DMS79 (cell line): ENCODE data around the gene TBX15.

ENCODE experiments used
- DNase-seq: peaks from one replicate; lab custom pipeline; 2025; lab: John Stamatoyannopoulos, UW

The TBX15 gene

GRCh38 chr1:118890851-118891384, 97.2 kb downstream of the TBX15 start:
- no peak for DNase-seq

- no peak for DNase-seq
These were observed 103.2 kb downstream of the TBX15 start for GRCh38 chr1:118884946-118885345.

GRCh38 chr1:118881751-118882150, 106.4 kb downstream of the TBX15 start:
- no peak for DNase-seq

- DNase-seq = no peak
These were observed 109.5 kb downstream of the TBX15 start for GRCh38 chr1:118878661-118879060.

- DNase-seq = no peak
These were observed 110.3 kb downstream of the TBX15 start for GRCh38 chr1:118877668-118878396.

GRCh38 chr1:118871582-118872171, 116.5 kb downstream of the TBX15 start:
- no peak for DNase-seq

GRCh38 chr1:118868387-118868786, 119.8 kb downstream of the TBX15 start:
- DNase-seq = no peak

GRCh38 chr1:118866330-118866729, 121.8 kb downstream of the TBX15 start:
- DNase-seq = no peak

GRCh38 chr1:118863688-118864087, 124.5 kb downstream of the TBX15 start:
- DNase-seq = no peak

GRCh38 chr1:118862755-118863154, 125.4 kb downstream of the TBX15 start:
- DNase-seq = no peak

- no peak for DNase-seq
These were observed 126.9 kb downstream of the TBX15 start for GRCh38 chr1:118861216-118861615.

- no peak for DNase-seq
These were observed 128.1 kb downstream of the TBX15 start for GRCh38 chr1:118859999-118860398.

- DNase-seq = no peak
These were observed 141.7 kb downstream of the TBX15 start for GRCh38 chr1:118846443-118846842.

- DNase-seq = peak; percentile 48
These were observed 145.5 kb downstream of the TBX15 start for GRCh38 chr1:118842452-118843201.

- no peak for DNase-seq
These were observed 146.6 kb downstream of the TBX15 start for GRCh38 chr1:118841521-118841920.
